ENCODE measurements around the gene DENND1A. TPM values are rescaled to one million over a fixed set of nuclear protein-coding genes. Genes with fewer than 3 reads are reported as not detected.

DENND1A gene
- total RNA-seq, 6 experiments from 2014 or later: 13.9 to 22.6 (median 16.3) TPM

- no peak for TF ChIP-seq CTCF (IDR thresholded peaks at IDR 0.05)
- no peak for TF ChIP-seq POLR2A (IDR thresholded peaks at IDR 0.05)
- intact Hi-C loops (cut with DNase I): no loop called here
- ATAC-seq (no peak), DNase-seq (no peak)
- Histone ChIP-seq H3K4me3 (no peak overlapping the region), H3K9me3 (no peaks in the 10 kb centered on the region), H3K36me3 (no peaks in the 10 kb centered on the region), H3K27me3 (no peaks in the 10 kb centered on the region), H3K27ac (no peak overlapping the region), H3K4me1 (no peaks in the 10 kb centered on the region)
- 52% methylated on average over 3 of the region's 3 CpGs for WGBS (ENCODE audit: insufficient coverage, low coverage, low lambda C conversion rate, missing lambda C conversion rate)
Observed at GRCh38 chr9:123658792-123659191, 271.1 kb downstream of the DENND1A start.

- ATAC-seq: no peak
Observed at GRCh38 chr9:123657941-123658340, 272.0 kb downstream of the DENND1A start.

GRCh38 chr9:123657099-123657498, 272.8 kb downstream of the DENND1A start:
- no peaks in the 10 kb centered on the region for H3K36me3 ChIP-seq
- 82% methylated on average over 5 of the region's 7 CpGs for WGBS (ENCODE audit: insufficient coverage, low coverage, low lambda C conversion rate, missing lambda C conversion rate)

More at GRCh38 chr9:123657941-123658340, 272.0 kb downstream of the DENND1A start:
- WGBS (ENCODE audit: insufficient coverage, low coverage, low lambda C conversion rate, missing lambda C conversion rate): 97% methylated on average over 4 of the region's 4 CpGs
- no peaks in the 10 kb centered on the region for H3K36me3 ChIP-seq
- H3K27ac ChIP-seq: no peak overlapping the region
- no peaks in the 10 kb centered on the region for H3K27me3 ChIP-seq
- no peak overlapping the region for H3K4me3 ChIP-seq
- H3K9me3 ChIP-seq: no peaks in the 10 kb centered on the region
- DNase-seq: no peak
- no peak for TF ChIP-seq CTCF (IDR thresholded peaks at IDR 0.05)
- TF ChIP-seq POLR2A (IDR thresholded peaks at IDR 0.05): no peak
- intact Hi-C loops (cut with DNase I): no loop called here
- H3K4me1 ChIP-seq: no peaks in the 10 kb centered on the region

GRCh38 chr9:123656565-123656964, 273.4 kb downstream of the DENND1A start:
- TF ChIP-seq POLR2A (IDR thresholded peaks at IDR 0.05): no peak
- TF ChIP-seq CTCF (IDR thresholded peaks at IDR 0.05): no peak
- Histone ChIP-seq H3K27me3 (no peaks in the 10 kb centered on the region), H3K4me1 (no peaks in the 10 kb centered on the region), H3K9me3 (no peaks in the 10 kb centered on the region), H3K36me3 (no peaks in the 10 kb centered on the region), H3K4me3 (no peak overlapping the region), H3K27ac (no peak overlapping the region)
- intact Hi-C loops (cut with DNase I): no loop called here
- 100% methylated on average over 1 of the region's 1 CpG for WGBS (ENCODE audit: insufficient coverage, low coverage, low lambda C conversion rate, missing lambda C conversion rate)
- DNase-seq (no peak), ATAC-seq (no peak)

More at GRCh38 chr9:123657099-123657498, 272.8 kb downstream of the DENND1A start:
- intact Hi-C loops (cut with DNase I): no loop called here
- Histone ChIP-seq H3K4me1 (no peaks in the 10 kb centered on the region), H3K9me3 (no peaks in the 10 kb centered on the region), H3K27me3 (no peaks in the 10 kb centered on the region), H3K27ac (no peak overlapping the region), H3K4me3 (no peak overlapping the region)
- DNase-seq: no peak
- ATAC-seq: no peak
- TF ChIP-seq CTCF (IDR thresholded peaks at IDR 0.05): no peak

Measured in right lobe of liver (tissue), 6 donors.